H9 (cell line): ENCODE results near the gene TMEM86B. TPM values are rescaled to one million over a fixed set of nuclear protein-coding genes. Genes with fewer than 3 reads are reported as not detected.
A peak's percentile ranks its signal among the peaks of the same experiment; 100 is the strongest.

Source experiments
- DNase-seq: peaks from one replicate; pipeline ENCODE4 v3.0.0-alpha.2; 2017
- H2AFZ ChIP-seq: one replicate; pipeline ENCODE4 v1.6.1; 2013; ENCODE audit warnings: mild to moderate bottlenecking, low read length, control low read depth, moderate library complexity
- H2AK5ac ChIP-seq: 2 replicates; pipeline ENCODE4 v1.6.1; 2013; ENCODE audit warnings: low read length, control low read depth, mixed read lengths; ENCODE audit not compliant: insufficient read length
- H2BK120ac ChIP-seq: one replicate; pipeline ENCODE4 v1.6.1; 2013; ENCODE audit warnings: low read depth, mild to moderate bottlenecking, low read length, control low read depth, inconsistent platforms; ENCODE audit not compliant: poor library complexity, severe bottlenecking
- H2BK12ac ChIP-seq: 2 replicates; pipeline ENCODE4 v1.6.1; 2013; ENCODE audit warnings: low read length, control low read depth, mixed read lengths, low read depth; ENCODE audit not compliant: insufficient read length
- H2BK15ac ChIP-seq: 2 replicates; pipeline ENCODE4 v1.6.1; 2013; ENCODE audit warnings: low read depth, low read length, control low read depth
- H2BK20ac ChIP-seq: one replicate; pipeline ENCODE4 v1.6.1; 2013; ENCODE audit warnings: low read depth, mild to moderate bottlenecking, low read length, control low read depth, inconsistent platforms; ENCODE audit not compliant: poor library complexity, severe bottlenecking
- H2BK5ac ChIP-seq: 2 replicates; pipeline ENCODE4 v1.6.1; 2013; ENCODE audit warnings: low read length, control low read depth, mixed read lengths; ENCODE audit not compliant: insufficient read length
- H3K14ac ChIP-seq: 2 replicates; pipeline ENCODE4 v1.6.1; 2013; ENCODE audit warnings: low read length, control low read depth; ENCODE audit not compliant: insufficient read depth
- H3K18ac ChIP-seq: 2 replicates; pipeline ENCODE4 v1.6.1; 2013; ENCODE audit warnings: low read depth, mild to moderate bottlenecking, mixed read lengths, low read length, control low read depth; ENCODE audit not compliant: insufficient read length
- H3K23ac ChIP-seq: 2 replicates; pipeline ENCODE4 v1.6.1; 2013; ENCODE audit warnings: low read length, control low read depth, mixed read lengths, low read depth; ENCODE audit not compliant: insufficient read length
- H3K23me2 ChIP-seq: 2 replicates; pipeline ENCODE4 v1.6.1; 2013; ENCODE audit warnings: low read depth, mild to moderate bottlenecking, mixed read lengths, low read length, control low read depth; ENCODE audit not compliant: insufficient read length, poor library complexity, severe bottlenecking
- H3K27ac ChIP-seq: 2 replicates; pipeline ENCODE4 v1.5.1; 2013; ENCODE audit warnings: low read length, control low read depth, mixed read lengths, low read depth; ENCODE audit not compliant: insufficient read length
- H3K27me3 ChIP-seq: 2 replicates; pipeline ENCODE4 v1.6.1; 2013; ENCODE audit warnings: low read length, control low read depth, inconsistent platforms; ENCODE audit not compliant: insufficient read depth
- H3K4ac ChIP-seq: 2 replicates; pipeline ENCODE4 v1.6.1; 2013; ENCODE audit warnings: low read depth, mild to moderate bottlenecking, control low read depth, inconsistent platforms, low read length, moderate library complexity
- H3K4me1 ChIP-seq: 2 replicates; pipeline ENCODE4 v1.6.1; 2013; ENCODE audit warnings: low read length, control low read depth, inconsistent platforms; ENCODE audit not compliant: insufficient read depth
- H3K4me2 ChIP-seq: 2 replicates; pipeline ENCODE4 v1.6.1; 2013; ENCODE audit warnings: low read length, control low read depth, mixed read lengths; ENCODE audit not compliant: insufficient read length, insufficient read depth
- H3K56ac ChIP-seq: 2 replicates; pipeline ENCODE4 v1.6.1; 2013; ENCODE audit warnings: low read depth, mild to moderate bottlenecking, mixed read lengths, low read length, control low read depth; ENCODE audit not compliant: insufficient read length
- H3K79me1 ChIP-seq: 2 replicates; pipeline ENCODE4 v1.6.1; 2013; ENCODE audit warnings: low read depth, mild to moderate bottlenecking, moderate library complexity, low read length, control low read depth, inconsistent platforms; ENCODE audit not compliant: insufficient read depth, poor library complexity, severe bottlenecking
- H3K79me2 ChIP-seq: 2 replicates; pipeline ENCODE4 v1.6.1; 2013; ENCODE audit warnings: low read length, control low read depth, inconsistent platforms; ENCODE audit not compliant: insufficient read depth
- H3K9ac ChIP-seq: 2 replicates; pipeline ENCODE4 v1.6.1; 2013; ENCODE audit warnings: low read length, control low read depth, mixed read lengths; ENCODE audit not compliant: insufficient read length; ENCODE audit errors: extremely low read depth
- H3K9me3 ChIP-seq: one replicate; pipeline ENCODE4 v1.6.1; 2013; ENCODE audit warnings: low read depth, low read length, inconsistent platforms; ENCODE audit not compliant: control insufficient read depth
- H3T11ph ChIP-seq: one replicate; pipeline ENCODE4 v1.6.1; 2013; ENCODE audit warnings: mild to moderate bottlenecking, low read length, control low read depth, inconsistent platforms
- H4K20me1 ChIP-seq: one replicate; pipeline ENCODE4 v1.6.1; 2013; ENCODE audit not compliant: control insufficient read depth, insufficient read length, insufficient read depth
- H4K5ac ChIP-seq: 2 replicates; pipeline ENCODE4 v1.6.1; 2013; ENCODE audit warnings: low read depth, mild to moderate bottlenecking, mixed read lengths, low read length, control low read depth; ENCODE audit not compliant: insufficient read length
- H4K8ac ChIP-seq: replicated peaks from 2 replicates; pipeline ENCODE4 v1.6.1; 2013; ENCODE audit warnings: low read length, control low read depth, mixed read lengths, low read depth; ENCODE audit not compliant: insufficient read length
- H4K91ac ChIP-seq: 2 replicates; pipeline ENCODE4 v1.6.1; 2013; ENCODE audit warnings: low read depth, mild to moderate bottlenecking, moderate library complexity, mixed read lengths, low read length, control low read depth; ENCODE audit not compliant: insufficient read length
- H3K27ac Mint-ChIP-seq, 3 experiments: 2 replicates in 2 of 3; 3 replicates in 1 of 3; pipeline ENCODE4 v1.8.0; 2020 to 2021; ENCODE audit warnings: mixed read lengths in 3 of 3, mild to moderate bottlenecking in 1 of 3, moderate library complexity in 1 of 3
- H3K27me3 Mint-ChIP-seq: 2 replicates; pipeline ENCODE4 v1.8.0; 2021; ENCODE audit warnings: low read depth, mild to moderate bottlenecking, moderate library complexity, mixed read lengths
- H3K36me3 Mint-ChIP-seq, 3 experiments: 2 replicates in 2 of 3; 3 replicates in 1 of 3; pipeline ENCODE4 v1.8.0; 2020 to 2021; ENCODE audit warnings: low read depth in 3 of 3, mixed read lengths in 3 of 3; ENCODE audit not compliant: insufficient read depth in 1 of 3
- H3K4me1 Mint-ChIP-seq, 2 experiments: 2 replicates each; pipeline ENCODE4 v1.8.0; 2020; ENCODE audit warnings: mixed read lengths in 2 of 2
- H3K4me3 Mint-ChIP-seq, 2 experiments: 2 replicates in 1 of 2; 3 replicates in 1 of 2; pipeline ENCODE4 v1.8.0; 2020 to 2021; ENCODE audit warnings: mild to moderate bottlenecking in 2 of 2, mixed read lengths in 2 of 2, moderate library complexity in 1 of 2
- H3K9me3 Mint-ChIP-seq, 2 experiments: 2 replicates in 1 of 2; 3 replicates in 1 of 2; pipeline ENCODE4 v1.8.0; 2020; ENCODE audit warnings: mild to moderate bottlenecking in 2 of 2, mixed read lengths in 2 of 2, moderate library complexity in 1 of 2
- WGBS: extraction: QIAGEN DNeasy Blood & Tissue Kit; methylation state at CpG from one replicate; pipeline ENCODE4 v1.1.7; 2013; ENCODE audit warnings: missing lambda C conversion rate, low lambda C conversion rate, mixed read lengths; ENCODE audit not compliant: insufficient read length; ENCODE audit errors: extremely low coverage; 5-methylcytosine and 5-hydroxymethylcytosine counted together
- total RNA-seq: library from RNA; stranded (reverse); gene quantifications from 2 replicates; pipeline ENCODE4 v1.2.1, GENCODE V29; 2021
- TF ChIP-seq, protein P1 (sequence below): fragments of 200-600 bp; sonication (generic); conservative IDR thresholded peaks from 3 replicates; pipeline ENCODE4 v1.8.0; 2021; ENCODE audit warnings: antibody characterized with exemption, mild to moderate bottlenecking

TMEM86B gene
- total RNA-seq, 1 experiment from 2014 or later = 4.5 TPM

DNA sequence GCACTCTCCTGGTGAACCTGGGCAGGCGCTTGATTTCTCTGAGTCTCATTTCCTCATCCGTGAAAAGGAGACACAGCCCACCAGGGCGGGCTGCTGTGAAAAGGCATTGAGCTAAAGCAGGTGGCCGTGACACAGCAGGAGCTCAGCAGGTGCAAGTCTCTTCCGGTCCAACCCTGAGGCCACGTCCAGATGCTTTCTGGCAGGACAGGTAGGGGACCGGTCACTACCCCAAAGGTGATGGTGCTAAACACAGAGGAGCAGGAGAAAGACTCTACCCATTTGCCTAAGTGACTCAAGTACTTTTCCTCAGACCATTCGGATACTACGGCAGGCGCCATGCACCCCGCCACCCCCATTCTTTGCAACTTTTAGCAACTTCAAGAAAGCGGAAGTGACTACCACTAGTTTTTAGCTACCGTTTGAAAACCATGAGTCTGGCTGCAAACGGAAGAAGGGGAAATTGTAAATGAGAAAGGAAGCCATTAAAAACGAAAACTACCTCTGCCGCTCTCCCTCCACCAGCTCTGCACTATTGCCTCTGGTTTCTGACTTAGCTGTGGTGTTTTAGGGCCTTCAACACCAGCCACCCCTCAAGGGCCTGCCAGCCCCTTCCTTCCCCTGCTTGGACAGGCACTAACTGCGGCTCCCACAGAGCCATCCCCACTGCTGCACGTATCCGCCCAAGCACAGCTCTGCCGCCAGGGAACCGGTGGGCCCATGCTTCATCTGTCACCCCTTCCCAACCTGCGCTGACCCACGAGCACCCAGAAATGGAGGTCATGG is 25.5 kb upstream of the TMEM86B start:
- TF ChIP-seq, protein P1, sequence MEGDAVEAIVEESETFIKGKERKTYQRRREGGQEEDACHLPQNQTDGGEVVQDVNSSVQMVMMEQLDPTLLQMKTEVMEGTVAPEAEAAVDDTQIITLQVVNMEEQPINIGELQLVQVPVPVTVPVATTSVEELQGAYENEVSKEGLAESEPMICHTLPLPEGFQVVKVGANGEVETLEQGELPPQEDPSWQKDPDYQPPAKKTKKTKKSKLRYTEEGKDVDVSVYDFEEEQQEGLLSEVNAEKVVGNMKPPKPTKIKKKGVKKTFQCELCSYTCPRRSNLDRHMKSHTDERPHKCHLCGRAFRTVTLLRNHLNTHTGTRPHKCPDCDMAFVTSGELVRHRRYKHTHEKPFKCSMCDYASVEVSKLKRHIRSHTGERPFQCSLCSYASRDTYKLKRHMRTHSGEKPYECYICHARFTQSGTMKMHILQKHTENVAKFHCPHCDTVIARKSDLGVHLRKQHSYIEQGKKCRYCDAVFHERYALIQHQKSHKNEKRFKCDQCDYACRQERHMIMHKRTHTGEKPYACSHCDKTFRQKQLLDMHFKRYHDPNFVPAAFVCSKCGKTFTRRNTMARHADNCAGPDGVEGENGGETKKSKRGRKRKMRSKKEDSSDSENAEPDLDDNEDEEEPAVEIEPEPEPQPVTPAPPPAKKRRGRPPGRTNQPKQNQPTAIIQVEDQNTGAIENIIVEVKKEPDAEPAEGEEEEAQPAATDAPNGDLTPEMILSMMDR = no peak
- Histone ChIP-seq H4K20me1 (peaks cover 3% of the 10 kb centered on the region), H2BK120ac (no peak overlapping the region)

More for the DNA sequence above, 25.5 kb upstream of the TMEM86B start:
- Mint-ChIP-seq H3K27ac (peak overlapping the region; percentile 59 to 89 (median 88); a peak in 5 of 7 replicates), H3K36me3 (peaks cover 2 to 13% (median 7%) of the 10 kb centered on the region in 3 experiments; a peak in 6 of 7 replicates), H3K4me3 (peak overlapping the region; percentile 8 to 49; a peak in 3 of 5 replicates), H3K27me3 (no peaks in the 10 kb centered on the region; the same call in none of the 2 replicates), H3K4me1 (peaks cover 42 to 46% of the 10 kb centered on the region in 2 experiments), H3K9me3 (no peaks in the 10 kb centered on the region)
- Histone ChIP-seq H3K23ac (no peak overlapping the region), H4K8ac (no peak overlapping the region), H2AFZ (no peak overlapping the region), H3K27me3 (no peaks in the 10 kb centered on the region), H3K79me1 (peaks cover 18% of the 10 kb centered on the region), H3K9ac (peak overlapping the region; percentile 27), H3T11ph (no peak overlapping the region), H2BK15ac (no peak overlapping the region), H3K23me2 (peaks cover 9% of the 10 kb centered on the region), H3K27ac (no peak overlapping the region), H3K4me1 (peaks cover 12% of the 10 kb centered on the region; the same call in 1 of the 2 replicates), H4K91ac (no peak overlapping the region), H2AK5ac (no peak overlapping the region), H3K79me2 (peaks cover 55% of the 10 kb centered on the region; the same call in 1 of the 2 replicates), H3K4me2 (no peak overlapping the region), H4K5ac (no peak overlapping the region), H3K56ac (no peak overlapping the region), H3K4ac (no peak overlapping the region), H2BK12ac (no peak overlapping the region), H3K14ac (peak overlapping the region; percentile 25; the same call in 1 of the 2 replicates), H2BK20ac (no peak overlapping the region), H3K9me3 (no peaks in the 10 kb centered on the region), H3K18ac (no peak overlapping the region), H2BK5ac (no peak overlapping the region)
- no peak for DNase-seq
- no CpG with 5 or more reads among the region's 23 CpGs for WGBS
